Right cardiac atrium (tissue), 5 donors: ENCODE results near the gene GPR155. TPM values are rescaled to one million over a fixed set of nuclear protein-coding genes. Genes with fewer than 3 reads are reported as not detected.
A peak's percentile ranks its signal among the peaks of the same experiment; 100 is the strongest.

Experiments used
- ATAC-seq, 2 donors: fragments of 200-7000 bp; cut with Tn5 transposase; one replicate each; pipeline versions ENCODE4 v1.8.0 to v1.9.1; 2020; ENCODE audit warnings: moderate library complexity in 2 of 2, mild to moderate bottlenecking in 1 of 2
- DNase-seq, 3 donors: peaks; one replicate each; pipeline ENCODE4 v3.0.0-alpha.2; 2020
- H3K27ac ChIP-seq: one replicate; pipeline ENCODE4 v1.5.1; 2013; ENCODE audit warnings: mild to moderate bottlenecking, low read length, control low read depth, moderate library complexity
- H3K27me3 ChIP-seq: one replicate; pipeline ENCODE4 v1.6.1; 2013; ENCODE audit not compliant: control insufficient read depth, insufficient read depth
- H3K4me1 ChIP-seq: one replicate; pipeline ENCODE4 v1.6.1; 2013; ENCODE audit warnings: low read length; ENCODE audit not compliant: control insufficient read depth, insufficient read depth
- H3K4me3 ChIP-seq: one replicate; pipeline ENCODE4 v1.5.1; 2013; ENCODE audit warnings: low read length, control low read depth
- H3K9me3 ChIP-seq: one replicate; pipeline ENCODE4 v1.6.1; 2013; ENCODE audit warnings: low read length; ENCODE audit not compliant: control insufficient read depth
- WGBS: extraction: QIAGEN DNeasy Blood & Tissue Kit; methylation state at CpG from one replicate; pipeline ENCODE4 v1.1.7; 2013; 5-methylcytosine and 5-hydroxymethylcytosine counted together
- intact Hi-C, 4 donors: fragments of 100-400 bp; cut with DNase I; formaldehyde crosslinking; loops; one replicate each; pipeline versions ENCODE4 v1.11.0 to v1.14.0; 2022 to 2023
- polyA plus RNA-seq: library from polyadenylated mRNA; stranded (reverse); fragments of 200-250 nt; gene quantifications from one replicate; pipeline ENCODE4 v1.2.3, GENCODE V29; 2013
- total RNA-seq, 4 donors: library from RNA; stranded (reverse); fragmentation: NEBNext Ultra II Directional; extraction: Animal tissue kit (Norgen Biotek cat#: 25700); gene quantifications; one replicate each; pipeline ENCODE4 v1.2.1, GENCODE V29; 2021
- donor health status: healthy with polysubstance abuse.
- donor health status: DM: no; HTN: yes; CAD: no.
- donor health status: DM: no; HTN: no; CAD: no.
- donor health status: DM: no; HTN: yes; CAD: no; lungs with severe emphysema.
- donor health status: DM: yes; HTN: yes; CAD: no.

GPR155 gene
- total and polyA plus RNA-seq, 5 donors = 4.3 to 15.5 (median 15.5) TPM

- H3K4me3 ChIP-seq = no peak overlapping the region
- 76% methylated on average over 5 of the region's 5 CpGs for WGBS
- no peaks in the 10 kb centered on the region for H3K27me3 ChIP-seq
- intact Hi-C loops = no loop called here
- H3K4me1 ChIP-seq = no peaks in the 10 kb centered on the region
- no peak overlapping the region for H3K27ac ChIP-seq
- no peak for DNase-seq
- H3K9me3 ChIP-seq = no peaks in the 10 kb centered on the region
- ATAC-seq = no peak
Measured at GRCh38 chr2:174516501-174517378, 29.9 kb upstream of the GPR155 start.

- 83% methylated on average over 3 of the region's 3 CpGs for WGBS
- Histone ChIP-seq H3K27me3 (no peaks in the 10 kb centered on the region), H3K4me1 (no peaks in the 10 kb centered on the region), H3K27ac (no peak overlapping the region), H3K9me3 (no peaks in the 10 kb centered on the region), H3K4me3 (no peak overlapping the region)
- ATAC-seq (no peak), DNase-seq (no peak)
- intact Hi-C loops = no loop called here
Measured at GRCh38 chr2:174512345-174512744, 25.5 kb upstream of the GPR155 start.

GRCh38 chr2:174511580-174512260 is 24.9 kb upstream of the GPR155 start:
- H3K9me3 ChIP-seq = no peaks in the 10 kb centered on the region
- DNase-seq = no peak
- ATAC-seq = no peak
- H3K4me1 ChIP-seq = no peaks in the 10 kb centered on the region
- WGBS = 53% methylated on average over 5 of the region's 5 CpGs
- no peak overlapping the region for H3K27ac ChIP-seq
- no peaks in the 10 kb centered on the region for H3K27me3 ChIP-seq
- intact Hi-C loops = no loop called here
- H3K4me3 ChIP-seq = no peak overlapping the region

GRCh38 chr2:174510583-174511189 is 23.9 kb upstream of the GPR155 start:
- no peak overlapping the region for H3K4me3 ChIP-seq
- H3K4me1 ChIP-seq = no peaks in the 10 kb centered on the region
- no peaks in the 10 kb centered on the region for H3K9me3 ChIP-seq
- intact Hi-C loops = no loop called here
- 38% methylated on average over 2 of the region's 2 CpGs for WGBS
- no peak for ATAC-seq
- H3K27me3 ChIP-seq = no peaks in the 10 kb centered on the region
- no peak for DNase-seq
- H3K27ac ChIP-seq = no peak overlapping the region

- Histone ChIP-seq H3K27me3 (no peaks in the 10 kb centered on the region), H3K9me3 (no peaks in the 10 kb centered on the region), H3K27ac (no peak overlapping the region), H3K4me3 (no peak overlapping the region), H3K4me1 (no peaks in the 10 kb centered on the region)
- ATAC-seq = no peak
- WGBS = 85% methylated on average over 3 of the region's 3 CpGs
- no peak for DNase-seq
- intact Hi-C loops = no loop called here
Measured at GRCh38 chr2:174503161-174503809, 16.5 kb upstream of the GPR155 start.

GRCh38 chr2:174499371-174499770 is 12.5 kb upstream of the GPR155 start:
- no peak overlapping the region for H3K4me3 ChIP-seq
- DNase-seq (peak in 2 of 3 donors; percentile 56 to 57), ATAC-seq (no peak)
- no peaks in the 10 kb centered on the region for H3K9me3 ChIP-seq
- no peak overlapping the region for H3K27ac ChIP-seq
- intact Hi-C loops = no loop called here
- WGBS = 84% methylated on average over 5 of the region's 5 CpGs
- H3K27me3 ChIP-seq = no peaks in the 10 kb centered on the region
- no peaks in the 10 kb centered on the region for H3K4me1 ChIP-seq

GRCh38 chr2:174495365-174496012 is 8.7 kb upstream of the GPR155 start:
- H3K4me3 ChIP-seq = no peak overlapping the region
- no peaks in the 10 kb centered on the region for H3K9me3 ChIP-seq
- H3K27me3 ChIP-seq = no peaks in the 10 kb centered on the region
- intact Hi-C loops = no loop called here
- 41% methylated on average over 5 of the region's 5 CpGs for whole genome bisulfite sequencing
- no peak overlapping the region for H3K27ac ChIP-seq
- ATAC-seq (no peak), DNase-seq (no peak)
- no peaks in the 10 kb centered on the region for H3K4me1 ChIP-seq

- H3K4me1 ChIP-seq = no peaks in the 10 kb centered on the region
- ATAC-seq = no peak
- intact Hi-C loops = no loop called here
- WGBS = 86% methylated on average over 11 of the region's 11 CpGs
- no peak overlapping the region for H3K4me3 ChIP-seq
- no peak for DNase-seq
- H3K27me3 ChIP-seq = no peaks in the 10 kb centered on the region
- no peak overlapping the region for H3K27ac ChIP-seq
- no peaks in the 10 kb centered on the region for H3K9me3 ChIP-seq
Measured at GRCh38 chr2:174493549-174494331, 6.9 kb upstream of the GPR155 start.

- Histone ChIP-seq H3K4me3 (no peak overlapping the region), H3K27me3 (no peaks in the 10 kb centered on the region), H3K9me3 (no peaks in the 10 kb centered on the region), H3K27ac (no peak overlapping the region), H3K4me1 (no peaks in the 10 kb centered on the region)
- DNase-seq (peak in 1 of 3 donors; percentile 47), ATAC-seq (no peak)
- WGBS = 75% methylated on average over 7 of the region's 7 CpGs
- intact Hi-C loops = no loop called here
Measured at GRCh38 chr2:174492963-174493431, 6.2 kb upstream of the GPR155 start.

GRCh38 chr2:174491947-174492346 is 5.1 kb upstream of the GPR155 start:
- H3K9me3 ChIP-seq = no peaks in the 10 kb centered on the region
- DNase-seq (no peak), ATAC-seq (no peak)
- no peaks in the 10 kb centered on the region for H3K4me1 ChIP-seq
- H3K27me3 ChIP-seq = no peaks in the 10 kb centered on the region
- 96% methylated on average over 2 of the region's 2 CpGs for WGBS
- intact Hi-C loops = no loop called here
- no peak overlapping the region for H3K4me3 ChIP-seq
- no peak overlapping the region for H3K27ac ChIP-seq
